HG03342 (cell line): ENCODE data around the gene ALK.

Experiments used
- ATAC-seq: cut with Tn5 transposase; IDR thresholded peaks from one replicate; pipeline ENCODE4 v1.9.1; 2021; ENCODE audit warnings: mild to moderate bottlenecking, moderate library complexity; ENCODE audit not compliant: unreplicated experiment

Gene ALK

DNA sequence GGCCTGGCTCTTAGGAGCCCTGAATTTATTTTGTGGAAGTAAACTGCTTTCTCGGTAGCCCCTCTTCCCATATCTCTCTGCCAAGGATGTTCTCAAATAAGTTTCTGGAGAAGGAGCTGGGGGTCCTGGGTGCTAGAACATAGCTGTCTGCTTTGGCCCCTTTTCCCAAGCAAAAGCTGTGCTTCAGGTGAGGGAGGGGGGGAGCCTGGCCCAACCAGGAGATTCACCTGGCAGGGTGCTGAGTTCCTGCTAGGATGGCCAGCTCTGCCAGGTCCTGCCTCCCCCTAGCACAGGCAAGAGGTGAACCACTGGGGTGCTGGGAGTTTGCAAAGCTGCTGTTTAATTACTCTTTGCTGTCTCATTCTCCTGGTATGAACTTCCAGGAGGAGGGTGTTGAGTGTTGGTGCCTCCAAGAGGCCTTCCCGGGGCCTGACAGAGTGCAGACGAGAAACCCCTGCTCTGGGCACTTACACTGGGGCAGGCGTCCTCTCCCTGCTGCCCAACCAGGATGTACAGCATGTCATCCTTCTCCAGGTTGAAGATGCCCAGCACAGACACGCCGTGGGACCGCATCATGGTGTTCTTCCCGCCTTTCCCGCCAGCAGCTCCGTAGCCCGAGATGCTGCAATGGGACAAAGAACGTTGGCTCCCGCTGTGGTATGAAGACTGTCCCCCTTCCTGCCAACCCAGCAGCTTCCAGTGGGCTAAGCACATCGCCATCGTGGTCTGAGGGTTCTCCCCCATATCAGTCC lies 682.0 kb downstream of the ALK start:
- no peak for ATAC-seq

DNA sequence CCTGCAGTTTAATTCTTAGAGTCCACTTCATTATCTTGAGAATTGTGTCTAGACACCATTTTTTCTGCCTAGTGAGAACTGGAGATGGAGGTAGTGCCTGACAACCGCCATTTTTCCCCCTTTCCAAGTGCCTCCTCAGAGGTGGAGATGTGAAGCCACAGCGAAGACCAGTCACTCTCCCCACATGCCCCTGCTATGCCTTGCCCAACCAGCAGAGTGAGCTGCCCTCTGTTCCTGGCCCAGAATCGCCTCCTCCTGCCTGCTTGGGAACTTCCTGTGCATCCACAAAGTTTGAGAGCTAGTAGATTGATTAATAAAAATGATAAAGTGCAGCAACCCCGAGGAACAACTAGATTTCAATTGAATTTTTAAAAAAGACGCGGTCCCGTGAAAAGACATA lies 682.9 kb downstream of the ALK start:
- no peak for ATAC-seq

DNA sequence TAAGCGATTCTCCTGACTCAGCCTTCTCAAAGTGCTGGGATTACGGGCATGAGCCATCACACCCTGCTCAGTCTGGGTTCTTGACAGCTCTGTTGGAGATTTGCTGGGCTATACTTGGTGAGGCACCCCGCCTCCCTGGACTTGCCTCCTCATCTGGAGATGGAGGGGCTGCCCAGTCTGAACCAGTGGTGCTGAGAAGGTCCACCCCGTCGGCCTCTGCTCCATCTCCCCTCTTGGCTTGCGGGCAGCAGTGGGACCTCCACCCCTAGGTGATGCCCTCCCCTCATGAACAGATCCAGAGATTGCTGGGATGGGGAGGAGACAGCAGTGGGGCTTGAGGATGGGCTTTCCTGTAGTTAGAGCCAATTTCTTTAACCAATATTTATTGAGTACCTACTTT lies 685.3 kb downstream of the ALK start:
- no peak for ATAC-seq

DNA sequence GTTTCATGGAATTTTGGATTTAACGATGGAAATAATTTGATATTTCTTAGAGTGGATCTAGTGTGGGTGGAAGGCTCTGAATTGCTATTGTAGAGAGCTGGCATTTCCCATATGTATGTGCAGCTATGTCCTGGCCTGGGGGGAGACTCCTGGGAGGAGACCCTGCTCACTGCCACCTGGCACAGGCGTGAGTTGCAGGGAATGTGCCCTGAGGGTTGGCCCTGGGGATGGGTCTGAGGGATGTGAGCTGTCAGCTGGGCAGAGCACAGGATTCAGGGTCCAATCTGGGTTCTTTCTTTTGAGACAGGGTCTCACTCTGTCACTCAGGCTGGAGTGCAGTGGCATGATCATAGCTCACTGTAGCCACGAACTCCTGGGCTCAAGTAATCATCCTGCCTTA lies 686.0 kb downstream of the ALK start:
- no peak for ATAC-seq

DNA sequence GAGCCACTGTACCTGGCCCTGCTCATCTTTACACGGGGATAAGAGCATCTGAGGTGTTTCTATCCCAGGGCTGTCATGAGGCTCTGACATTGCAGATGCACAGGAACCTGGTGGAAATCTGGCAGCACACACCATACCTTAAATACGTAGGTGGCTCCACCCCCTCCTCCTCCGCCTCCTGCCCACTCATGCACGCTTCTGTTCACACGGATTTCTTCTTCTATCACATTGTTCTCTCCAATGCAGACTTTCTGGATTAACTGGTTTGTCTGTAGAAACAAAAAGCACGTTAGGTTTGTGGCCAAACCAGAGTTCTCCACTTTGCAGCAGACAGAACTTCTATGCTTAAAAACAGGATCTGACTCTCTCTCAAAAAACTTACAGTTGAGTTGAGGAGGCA lies 688.0 kb downstream of the ALK start:
- no peak for ATAC-seq

DNA sequence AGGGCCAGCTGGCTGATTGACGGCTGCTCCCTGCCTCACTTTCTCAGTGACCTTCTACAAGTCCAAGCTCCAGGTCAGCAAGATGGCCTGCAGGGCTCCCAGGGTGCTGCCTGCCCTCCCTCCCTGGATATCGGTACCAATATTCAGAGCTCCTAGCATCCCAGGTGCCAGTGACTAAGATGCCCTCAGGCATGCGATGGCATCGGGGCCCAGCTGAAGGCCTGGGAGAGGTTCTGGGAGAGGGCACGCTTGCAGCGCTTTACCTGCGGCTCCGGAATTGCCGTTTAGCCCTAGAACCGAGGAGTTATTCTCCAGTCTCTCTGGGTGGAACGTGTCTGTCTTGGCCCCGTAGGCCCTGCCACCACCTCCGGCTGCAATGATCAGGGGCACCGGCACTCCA lies 689.3 kb downstream of the ALK start:
- ATAC-seq: no peak

DNA sequence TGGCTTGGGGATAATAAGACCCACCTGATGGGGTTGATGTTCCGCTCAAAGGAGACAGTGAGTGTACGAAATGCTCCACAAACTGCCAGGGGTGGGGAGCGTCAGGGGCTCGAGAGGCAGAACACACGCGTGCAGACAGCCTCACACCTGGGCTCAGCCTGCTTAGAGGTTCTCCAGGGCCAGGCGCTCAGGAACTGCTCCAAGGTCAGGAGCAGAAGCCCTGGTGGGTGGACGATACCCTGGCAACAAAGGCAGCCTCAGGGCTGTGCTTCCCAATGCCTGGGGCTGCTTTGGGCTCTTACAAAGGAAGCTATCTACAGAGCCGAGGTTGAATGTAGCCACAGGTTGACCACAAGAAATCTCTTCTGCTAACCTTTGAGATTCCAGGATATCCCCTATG lies 691.7 kb downstream of the ALK start:
- ATAC-seq: no peak

DNA sequence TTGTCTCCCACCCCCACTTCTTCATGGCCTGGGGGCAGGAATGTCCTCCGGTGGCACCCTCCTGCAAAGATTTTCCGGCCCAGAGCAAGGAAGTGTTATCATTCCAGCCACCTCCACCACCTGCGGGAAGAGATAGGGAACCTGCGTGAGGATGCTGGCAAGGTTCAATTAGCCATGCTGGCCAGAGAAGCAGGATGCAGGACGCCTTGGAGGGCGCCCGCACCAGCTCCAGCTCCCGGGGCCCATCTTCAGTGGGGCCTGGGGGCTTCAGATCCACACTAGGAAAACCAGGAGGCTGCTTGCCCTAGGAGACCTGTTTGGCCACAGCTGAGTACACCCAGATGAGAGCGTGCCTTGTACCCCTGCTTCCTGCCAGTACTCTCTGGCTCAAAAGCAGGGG lies 692.4 kb downstream of the ALK start:
- no peak for ATAC-seq

DNA sequence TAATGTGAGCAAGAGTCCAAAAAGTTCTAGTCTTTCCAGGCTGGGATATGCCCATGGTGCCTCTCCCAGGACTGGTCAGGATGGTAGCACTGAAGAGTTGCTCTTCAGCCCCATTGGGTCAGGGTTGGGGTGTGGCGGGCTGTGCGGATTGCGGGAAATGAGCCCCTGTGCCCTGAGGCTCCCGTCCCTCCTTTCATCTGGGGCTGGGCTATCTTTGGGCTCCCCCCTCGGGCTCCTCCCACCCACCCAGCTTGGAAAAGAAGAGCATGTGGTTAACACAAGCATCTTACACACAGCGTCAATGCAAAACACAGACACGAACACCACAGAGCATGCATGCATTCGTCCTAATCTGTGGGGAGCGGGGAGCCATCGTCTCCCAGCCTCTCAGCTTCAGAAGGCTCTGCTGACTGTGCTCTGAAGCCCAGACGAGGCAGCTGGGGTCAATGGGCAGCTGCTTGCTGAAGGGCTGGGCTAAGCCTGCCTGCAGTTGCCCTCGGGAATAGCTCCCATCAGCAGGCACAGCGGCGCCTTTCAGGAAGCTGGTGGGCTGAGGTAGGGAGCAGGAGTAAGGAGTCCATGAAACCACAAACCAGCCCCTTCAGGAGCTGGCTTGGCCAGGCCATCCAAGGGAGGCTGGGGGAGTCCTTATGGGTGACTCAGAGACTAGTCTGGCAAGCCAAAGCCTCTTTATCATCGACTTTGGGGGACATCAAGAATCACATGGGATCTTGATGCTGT lies 693.3 kb downstream of the ALK start:
- no peak for ATAC-seq

DNA sequence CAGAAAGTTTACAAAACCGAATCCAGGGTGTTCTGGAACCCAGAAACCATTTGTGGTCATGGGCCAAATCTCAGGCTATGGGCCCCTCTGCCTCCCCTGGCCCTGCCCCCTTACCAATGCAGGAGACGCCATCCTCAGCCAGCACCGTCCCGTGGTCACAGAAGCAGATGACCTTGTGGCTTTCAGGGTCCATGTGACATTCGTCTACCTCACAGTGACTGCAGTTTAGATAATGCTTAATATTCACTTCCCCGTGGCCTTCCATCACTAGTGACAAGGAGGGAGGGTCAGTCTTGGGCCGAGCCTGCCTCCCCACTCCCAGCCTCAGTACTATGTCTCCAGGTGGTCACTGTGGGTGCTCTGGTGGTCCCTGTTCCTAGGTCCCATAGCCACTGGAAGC lies 694.6 kb downstream of the ALK start:
- no peak for ATAC-seq

DNA sequence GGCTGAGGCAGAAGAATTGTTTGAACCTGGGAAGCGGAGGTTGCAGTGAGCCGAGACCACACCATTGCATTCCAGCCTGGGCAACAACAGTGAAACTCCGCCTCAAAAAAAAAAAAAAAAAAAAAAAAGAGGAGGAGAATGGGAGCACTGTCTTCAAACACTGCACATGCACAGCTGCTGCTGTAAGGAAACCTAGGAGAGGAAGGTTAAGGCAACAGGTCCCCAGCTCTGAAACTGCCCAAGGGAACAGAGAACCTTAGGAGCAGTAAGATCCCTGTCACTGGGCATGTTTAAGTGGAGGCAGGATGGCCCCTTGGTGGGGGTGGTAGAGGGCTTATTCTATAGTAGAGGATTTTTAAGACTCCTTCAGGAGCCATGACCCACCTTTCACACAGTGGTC lies 695.0 kb downstream of the ALK start:
- no peak for ATAC-seq

DNA sequence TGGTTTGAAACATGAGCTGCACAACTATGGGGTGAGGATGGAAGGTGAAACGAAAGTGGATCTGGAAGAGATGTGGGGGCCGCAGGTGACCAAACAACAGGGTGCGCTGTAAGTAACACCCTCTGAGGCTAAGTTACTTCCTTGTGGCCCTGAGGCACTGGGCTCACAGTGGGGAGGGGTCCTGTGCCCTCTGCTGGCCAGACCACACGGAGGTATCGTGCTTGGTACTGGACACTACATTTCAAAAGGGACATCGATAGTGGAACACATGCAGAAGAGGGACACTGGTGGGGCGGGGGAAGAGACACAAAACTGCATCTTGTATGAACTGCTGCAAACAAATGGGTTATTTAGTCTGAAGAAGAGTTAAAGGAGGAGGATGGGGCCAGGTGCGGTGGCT lies 695.6 kb downstream of the ALK start:
- no peak for ATAC-seq

DNA sequence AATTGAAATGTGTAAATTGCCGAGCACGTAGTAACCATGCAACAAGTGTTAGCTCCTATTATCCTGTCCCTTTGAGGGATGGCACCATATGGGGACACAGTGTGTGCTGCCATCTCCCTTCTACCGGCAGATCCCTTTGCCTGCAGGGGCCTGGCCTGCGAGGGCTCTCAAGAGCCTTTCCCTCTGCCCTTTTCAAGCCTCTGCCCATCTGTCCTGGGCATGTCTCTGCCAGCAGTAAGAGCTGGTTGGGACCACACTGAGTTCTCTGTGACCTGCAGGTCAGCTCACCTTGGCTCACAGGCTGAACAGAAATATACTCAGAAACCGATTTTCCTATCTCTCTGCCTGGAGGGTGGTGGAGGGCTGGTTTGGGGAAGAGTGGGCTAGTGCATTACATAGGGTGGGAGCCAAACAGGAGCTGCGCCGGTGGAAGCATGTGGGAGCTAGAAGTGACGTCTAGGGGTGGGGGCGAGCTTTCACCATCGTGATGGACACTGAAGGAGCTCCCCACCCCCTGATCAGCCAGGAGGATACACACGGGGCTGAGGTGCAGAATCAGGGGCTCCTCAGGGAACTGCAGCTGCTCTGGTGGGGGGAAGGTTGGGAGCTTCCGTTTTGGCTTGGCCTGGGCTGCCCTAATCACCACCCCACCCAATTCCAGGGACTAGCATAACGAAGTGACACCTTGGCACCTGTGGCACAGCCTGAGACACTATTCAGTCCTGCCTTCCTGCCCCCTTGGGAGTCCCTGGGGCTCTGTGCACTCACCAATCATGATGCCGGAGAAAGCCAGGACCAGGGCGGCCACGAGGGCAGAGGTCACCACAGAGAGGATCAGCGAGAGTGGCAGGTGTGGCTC lies 696.5 kb downstream of the ALK start:
- ATAC-seq: no peak

DNA sequence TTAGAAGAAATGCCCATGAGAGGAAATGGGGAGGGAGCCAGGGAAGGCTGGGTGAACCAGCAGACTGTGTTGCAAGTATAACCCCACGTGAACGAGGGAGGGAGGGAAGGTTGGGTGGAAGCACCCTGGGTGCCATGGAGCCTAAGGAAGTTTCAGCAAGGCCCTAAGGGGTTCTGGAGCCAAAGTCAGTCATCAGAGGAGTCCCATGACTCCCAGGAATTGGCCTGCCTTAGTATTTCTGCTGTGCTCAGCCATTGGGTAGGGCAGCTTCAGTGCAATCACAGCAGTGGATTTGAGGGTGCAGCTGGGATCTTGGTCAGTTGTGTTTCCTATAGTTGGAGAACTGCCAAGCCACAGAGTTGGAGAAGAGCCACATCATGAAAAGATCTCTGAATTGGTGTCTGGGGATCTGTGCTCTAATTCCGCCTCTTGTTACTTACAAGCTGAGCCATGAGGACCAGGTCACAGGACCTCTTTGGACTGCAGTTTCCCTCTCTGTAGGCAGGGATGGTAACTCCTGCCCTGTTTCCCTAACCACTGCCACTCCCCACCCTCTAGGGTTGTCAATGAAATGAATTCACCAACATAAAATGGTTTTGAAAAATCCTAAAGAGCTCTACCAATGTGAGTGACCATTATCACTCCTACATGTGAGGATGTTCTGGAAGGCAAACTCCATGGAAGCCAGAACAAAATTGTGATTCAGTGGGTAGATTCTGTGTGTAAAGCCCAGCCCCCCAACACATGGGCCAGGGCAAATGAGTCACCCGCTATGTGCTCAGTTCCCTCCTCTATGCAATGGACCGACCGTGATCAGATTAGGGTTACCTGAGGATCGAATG lies 697.3 kb downstream of the ALK start:
- no peak for ATAC-seq

DNA sequence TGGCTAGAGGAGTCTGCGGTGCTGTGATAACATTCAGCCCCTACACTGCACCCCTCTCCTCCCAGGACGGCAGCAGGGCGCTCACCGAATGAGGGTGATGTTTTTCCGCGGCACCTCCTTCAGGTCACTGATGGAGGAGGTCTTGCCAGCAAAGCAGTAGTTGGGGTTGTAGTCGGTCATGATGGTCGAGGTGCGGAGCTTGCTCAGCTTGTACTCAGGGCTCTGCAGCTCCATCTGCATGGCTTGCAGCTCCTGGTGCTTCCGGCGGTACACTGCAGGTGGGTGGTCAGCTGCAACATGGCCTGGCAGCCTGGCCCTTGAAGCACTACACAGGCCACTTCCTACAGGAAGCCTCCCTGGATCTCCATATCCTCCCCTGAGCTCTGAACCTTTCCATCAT lies 698.1 kb downstream of the ALK start:
- no peak for ATAC-seq

DNA sequence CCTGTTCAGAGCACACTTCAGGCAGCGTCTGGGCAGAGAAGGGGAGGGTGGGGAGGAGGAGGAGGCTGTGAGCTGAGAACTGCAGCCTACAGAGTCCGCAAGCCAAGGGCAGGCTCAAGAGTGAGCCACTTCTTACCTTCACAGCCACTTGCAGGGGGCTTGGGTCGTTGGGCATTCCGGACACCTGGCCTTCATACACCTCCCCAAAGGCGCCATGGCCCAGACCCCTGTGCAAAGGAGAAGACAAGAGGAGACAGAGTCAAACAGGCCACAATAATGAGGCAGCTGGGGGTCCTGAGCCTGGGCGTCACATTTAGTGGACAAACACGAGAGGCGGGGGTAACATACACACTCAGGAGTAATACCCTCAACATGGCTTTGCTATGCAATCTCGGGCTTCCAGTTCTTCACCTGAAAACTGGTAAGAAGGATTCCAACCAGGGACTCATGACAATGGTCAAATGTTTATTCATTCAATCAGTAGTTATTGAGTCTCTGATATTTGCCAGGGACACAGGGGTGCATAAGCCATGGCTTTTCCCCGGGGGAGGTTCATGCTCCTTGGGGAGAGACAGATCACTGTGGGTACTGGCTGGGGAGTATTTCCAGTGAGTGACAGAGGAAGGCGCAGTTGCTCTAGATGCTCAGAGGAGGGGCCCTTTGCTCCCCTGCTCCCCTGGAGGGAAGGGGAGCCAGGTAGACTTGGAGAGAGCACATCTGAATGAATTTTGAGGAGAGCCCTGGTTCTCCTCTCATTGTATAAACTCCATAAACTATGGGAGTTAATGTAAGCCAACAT lies 698.8 kb downstream of the ALK start:
- ATAC-seq: no peak

DNA sequence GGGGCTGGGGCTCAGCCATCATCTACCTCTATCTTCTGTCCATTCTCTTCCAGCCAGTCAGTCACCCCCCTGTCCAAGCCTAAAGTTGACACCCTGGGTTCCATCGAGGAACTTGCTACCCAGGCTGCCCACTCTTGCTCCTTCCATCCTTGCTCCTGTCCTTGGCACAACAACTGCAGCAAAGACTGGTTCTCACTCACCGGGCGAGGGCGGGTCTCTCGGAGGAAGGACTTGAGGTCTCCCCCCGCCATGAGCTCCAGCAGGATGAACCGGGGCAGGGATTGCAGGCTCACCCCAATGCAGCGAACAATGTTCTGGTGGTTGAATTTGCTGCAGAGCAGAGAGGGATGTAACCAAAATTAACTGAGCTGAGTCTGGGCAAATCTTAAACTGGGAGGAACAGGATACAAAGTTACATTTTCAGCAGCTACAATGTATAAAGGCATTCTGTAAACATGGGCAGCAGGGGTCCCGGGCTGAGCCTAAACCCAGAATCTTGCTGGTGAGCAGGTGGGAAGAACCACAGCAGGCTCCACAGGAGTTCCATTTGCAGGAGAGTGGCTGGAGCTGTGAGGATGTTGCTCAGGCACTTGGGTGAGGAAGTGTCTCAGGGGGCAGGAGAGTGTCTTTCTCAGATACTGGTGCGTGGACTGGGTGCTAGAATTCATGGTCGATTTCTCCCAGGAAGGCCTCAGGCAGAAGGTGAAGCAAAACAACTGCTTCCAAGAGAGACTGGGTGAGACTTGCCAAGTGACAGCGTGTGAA lies 700.7 kb downstream of the ALK start:
- no peak for ATAC-seq

DNA sequence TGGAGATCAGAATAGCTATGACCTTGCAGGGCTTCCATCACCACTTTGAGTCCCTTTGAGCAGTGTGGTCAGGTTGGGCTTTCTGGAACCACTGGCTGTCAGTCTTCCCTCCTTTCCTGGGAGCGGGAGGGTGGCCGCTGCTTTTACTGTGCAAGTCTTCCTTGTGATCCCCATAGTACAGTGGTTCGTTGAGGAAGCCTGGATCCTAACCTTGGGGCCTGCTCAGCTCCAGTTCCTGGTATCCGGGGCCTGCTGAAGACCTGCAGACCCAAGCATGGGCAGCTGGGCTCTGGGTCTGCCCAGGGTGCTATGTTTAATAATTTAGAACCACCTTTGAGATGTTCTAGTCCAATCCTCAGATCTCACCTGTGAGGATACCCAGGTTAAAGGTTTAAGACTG lies 702.0 kb downstream of the ALK start:
- ATAC-seq: no peak

DNA sequence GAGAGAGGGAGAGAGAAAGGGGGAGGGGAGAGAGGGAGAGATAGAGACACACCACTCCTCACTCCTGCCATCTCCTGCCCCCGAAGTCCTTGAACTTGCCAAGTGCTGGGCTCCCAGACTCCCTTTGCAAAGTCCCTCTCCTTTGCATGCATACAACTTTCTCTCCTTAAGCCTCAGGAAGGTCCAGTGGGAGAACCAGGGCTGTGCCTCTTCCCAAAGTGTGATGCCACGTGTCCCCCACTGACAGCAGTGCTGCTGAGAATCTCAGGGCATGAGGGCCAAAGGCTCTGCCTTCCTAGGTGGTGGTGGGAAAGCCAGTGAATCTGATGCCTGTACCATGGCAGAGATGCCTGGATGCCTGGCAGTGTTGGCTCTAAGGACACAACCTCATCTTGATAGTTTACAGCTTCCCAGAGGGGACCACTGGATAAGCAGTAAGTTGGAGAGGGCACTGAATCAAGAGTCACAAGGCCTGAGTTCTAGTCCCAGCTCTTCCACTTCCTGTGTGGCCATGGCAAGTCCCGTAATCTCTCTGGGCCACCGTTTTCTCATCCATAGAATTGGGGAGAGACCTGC lies 702.7 kb downstream of the ALK start:
- no peak for ATAC-seq
